ENCODE measurements around the gene ARHGAP15.

The ARHGAP15 gene

DNA sequence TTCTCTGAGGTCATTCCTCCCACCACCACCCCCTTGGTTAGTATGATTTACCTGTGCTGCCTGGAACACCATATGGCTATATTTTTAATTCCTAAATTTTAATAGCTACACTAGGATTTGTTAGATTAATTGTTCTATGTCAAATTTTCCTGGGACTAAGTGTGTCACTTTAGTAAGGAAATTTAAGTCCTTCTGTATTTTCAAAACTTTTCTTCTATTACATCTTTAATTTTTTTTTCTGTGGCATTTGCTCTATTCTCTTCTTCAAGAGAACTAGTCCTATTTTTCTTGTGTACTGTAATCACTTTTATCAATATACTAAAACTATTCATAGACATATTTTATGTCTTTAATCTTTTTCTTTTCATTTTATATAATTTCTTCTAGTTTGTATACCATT is 456.9 kb downstream of the ARHGAP15 start:
- no peak for DNase-seq (ENCODE audit: extremely low spot score)
- TF ChIP-seq TARDBP (IDR thresholded peaks at IDR 0.05), result no peak
- ChIA-PET CTCF (no interaction called here), POLR2A (no interaction called here)

DNA sequence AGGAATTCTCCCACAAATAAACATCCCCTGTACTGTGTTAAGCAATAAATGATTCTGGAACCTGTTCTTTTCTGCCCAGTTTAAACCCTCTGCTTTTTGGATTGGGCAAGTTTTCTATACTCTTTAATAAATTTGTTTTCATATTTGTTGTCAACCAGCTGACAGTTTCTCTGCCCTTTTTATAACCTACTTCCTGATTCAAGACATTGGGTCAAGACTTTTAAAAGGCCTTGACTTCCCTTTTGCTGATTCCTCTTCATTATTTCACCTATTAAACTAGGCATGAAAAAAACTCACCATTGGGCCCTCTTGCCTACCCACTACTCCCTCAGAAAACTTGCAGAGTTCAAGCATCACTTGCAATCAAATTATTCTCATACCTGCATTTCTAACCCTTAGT is 459.5 kb downstream of the ARHGAP15 start:
- TF ChIP-seq FOXM1 (IDR thresholded peaks at IDR 0.05; ENCODE audit: borderline replicate concordance) (no peak), FOXA1 (IDR thresholded peaks at IDR 0.05) (no peak)
- CTCF ChIA-PET, result no interaction called here
- POLR2A ChIA-PET, result no interaction called here
- no peak for DNase-seq (ENCODE audit: extremely low spot score)

DNA sequence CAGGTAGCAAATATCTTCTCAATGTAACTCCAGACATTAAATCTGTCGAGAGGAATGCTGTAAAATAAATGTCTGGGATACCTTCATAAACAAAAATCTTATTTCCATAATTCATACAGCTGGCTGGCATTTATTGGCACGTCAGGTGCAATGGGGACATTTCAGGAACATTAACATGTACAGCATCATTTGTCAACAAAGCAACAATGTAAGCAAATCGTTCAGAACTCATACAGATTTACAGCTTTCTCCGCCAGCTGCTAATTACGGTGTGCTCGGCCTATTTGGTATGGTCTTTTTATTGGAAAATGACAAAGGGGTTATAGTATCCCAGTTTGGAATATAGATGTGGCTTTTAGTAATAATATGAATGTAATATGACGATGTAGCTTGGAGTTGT is 464.9 kb downstream of the ARHGAP15 start:
- TF ChIP-seq, protein P1, sequence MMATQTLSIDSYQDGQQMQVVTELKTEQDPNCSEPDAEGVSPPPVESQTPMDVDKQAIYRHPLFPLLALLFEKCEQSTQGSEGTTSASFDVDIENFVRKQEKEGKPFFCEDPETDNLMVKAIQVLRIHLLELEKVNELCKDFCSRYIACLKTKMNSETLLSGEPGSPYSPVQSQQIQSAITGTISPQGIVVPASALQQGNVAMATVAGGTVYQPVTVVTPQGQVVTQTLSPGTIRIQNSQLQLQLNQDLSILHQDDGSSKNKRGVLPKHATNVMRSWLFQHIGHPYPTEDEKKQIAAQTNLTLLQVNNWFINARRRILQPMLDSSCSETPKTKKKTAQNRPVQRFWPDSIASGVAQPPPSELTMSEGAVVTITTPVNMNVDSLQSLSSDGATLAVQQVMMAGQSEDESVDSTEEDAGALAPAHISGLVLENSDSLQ (IDR thresholded peaks at IDR 0.05), result peak; percentile 42; the same call in 1 of the 2 replicates
- TF ChIP-seq SP1 (IDR thresholded peaks at IDR 0.05) (no peak), ELF4 (IDR thresholded peaks at IDR 0.05) (no peak), L3MBTL2 (conservative IDR thresholded peaks at IDR 0.05) (no peak), ARNT (IDR thresholded peaks at IDR 0.05) (no peak)
- DNase-seq (ENCODE audit: extremely low spot score), result no peak
- POLR2A ChIA-PET, result no interaction called here
- CTCF ChIA-PET, result no interaction called here

DNA sequence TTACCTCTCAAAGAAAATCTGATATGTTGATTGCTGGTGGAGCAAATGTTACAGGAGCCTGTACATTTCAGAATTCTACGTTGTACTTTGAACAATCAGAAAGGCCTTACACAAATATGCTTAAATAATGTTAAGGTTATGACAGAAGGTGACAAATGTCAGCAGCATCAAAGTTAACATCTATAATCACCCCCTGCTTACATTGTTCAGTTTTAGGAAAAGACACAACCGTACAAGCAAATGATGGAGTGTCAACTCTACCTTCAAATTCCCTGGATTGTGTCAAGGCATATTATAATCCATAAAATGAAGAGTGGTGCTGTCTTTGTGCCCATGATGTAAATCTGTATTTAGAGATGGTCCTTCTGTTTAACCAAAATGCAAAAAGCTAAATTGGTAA is 465.5 kb downstream of the ARHGAP15 start:
- CTCF ChIA-PET, result no interaction called here
- DNase-seq (ENCODE audit: extremely low spot score), result no peak
- TF ChIP-seq LEF1 (IDR thresholded peaks at IDR 0.05; ENCODE audit: borderline replicate concordance), result no peak
- POLR2A ChIA-PET, result no interaction called here

DNA sequence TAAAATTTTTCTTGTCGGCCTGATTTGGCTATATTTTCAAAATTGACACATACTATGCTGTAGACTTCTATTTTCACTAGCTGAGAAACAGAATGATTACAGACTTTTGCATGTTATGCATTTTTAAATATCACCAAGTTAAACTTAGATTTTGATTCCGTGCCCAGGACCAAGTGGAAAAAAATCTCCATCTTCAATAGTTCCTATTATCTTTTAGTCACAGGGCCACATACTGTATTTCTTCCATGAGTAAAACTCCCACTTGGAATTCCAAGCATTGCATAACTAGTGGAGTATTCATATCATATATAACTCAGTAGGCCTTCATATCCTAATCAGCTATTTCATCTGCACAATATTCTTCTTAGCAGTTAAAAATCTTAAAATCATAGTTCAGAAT is 470.9 kb downstream of the ARHGAP15 start:
- ChIA-PET POLR2A (no interaction called here), CTCF (no interaction called here)
- no peak for DNase-seq (ENCODE audit: extremely low spot score)
- TF ChIP-seq LEF1 (IDR thresholded peaks at IDR 0.05; ENCODE audit: borderline replicate concordance), result no peak
- TF ChIP-seq NFRKB (IDR thresholded peaks at IDR 0.05), result no peak
- TF ChIP-seq BHLHE40 (IDR thresholded peaks at IDR 0.05; ENCODE audit: borderline replicate concordance), result no peak
- TF ChIP-seq FOXK2 (IDR thresholded peaks at IDR 0.05), result no peak
- TF ChIP-seq, protein P1 (IDR thresholded peaks at IDR 0.05), result no peak
- no peak for TF ChIP-seq ELF4 (IDR thresholded peaks at IDR 0.05)
- no peak for TF ChIP-seq TARDBP (IDR thresholded peaks at IDR 0.05)
- no peak for TF ChIP-seq SP1 (IDR thresholded peaks at IDR 0.05)
- no peak for TF ChIP-seq FOXA1 (IDR thresholded peaks at IDR 0.05)
- no peak for TF ChIP-seq ARNT (IDR thresholded peaks at IDR 0.05)
- TF ChIP-seq L3MBTL2 (conservative IDR thresholded peaks at IDR 0.05), result no peak
- no peak for TF ChIP-seq SUZ12 (IDR thresholded peaks at IDR 0.05)
- TF ChIP-seq ZNF384 (IDR thresholded peaks at IDR 0.05), result no peak
- no peak for TF ChIP-seq HDGF (IDR thresholded peaks at IDR 0.05; ENCODE audit: borderline replicate concordance)
- TF ChIP-seq CTBP1 (IDR thresholded peaks at IDR 0.05; ENCODE audit: borderline replicate concordance), result no peak

DNA sequence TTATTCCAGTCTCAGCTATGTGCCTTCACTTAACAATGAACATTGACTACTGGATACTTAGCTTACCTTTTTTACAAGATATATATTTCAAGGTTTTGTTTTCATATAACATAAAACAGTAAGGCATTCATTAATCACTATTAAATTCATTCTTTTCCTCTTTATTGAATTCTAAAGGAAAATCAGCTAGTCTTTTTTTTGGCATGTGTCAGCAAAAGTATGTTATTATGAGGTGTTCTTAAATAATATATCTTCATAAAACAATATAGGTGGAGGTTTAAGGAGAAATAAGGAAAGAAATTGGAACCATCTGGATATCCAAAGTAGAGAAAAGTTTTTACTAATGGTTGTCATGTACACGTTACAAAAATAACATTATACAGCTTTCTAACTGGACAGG is 472.6 kb downstream of the ARHGAP15 start:
- POLR2A ChIA-PET, result no interaction called here
- CTCF ChIA-PET, result no interaction called here
- no peak for TF ChIP-seq BHLHE40 (IDR thresholded peaks at IDR 0.05; ENCODE audit: borderline replicate concordance)
- no peak for TF ChIP-seq ARNT (IDR thresholded peaks at IDR 0.05)
- TF ChIP-seq ELF4 (IDR thresholded peaks at IDR 0.05), result no peak
- TF ChIP-seq HDGF (IDR thresholded peaks at IDR 0.05; ENCODE audit: borderline replicate concordance), result no peak
- TF ChIP-seq LEF1 (IDR thresholded peaks at IDR 0.05; ENCODE audit: borderline replicate concordance), result no peak
- TF ChIP-seq FOXM1 (IDR thresholded peaks at IDR 0.05; ENCODE audit: borderline replicate concordance), result no peak
- TF ChIP-seq SUZ12 (IDR thresholded peaks at IDR 0.05), result no peak
- TF ChIP-seq NFRKB (IDR thresholded peaks at IDR 0.05), result no peak
- no peak for TF ChIP-seq SP1 (IDR thresholded peaks at IDR 0.05)
- no peak for TF ChIP-seq TARDBP (IDR thresholded peaks at IDR 0.05)

DNA sequence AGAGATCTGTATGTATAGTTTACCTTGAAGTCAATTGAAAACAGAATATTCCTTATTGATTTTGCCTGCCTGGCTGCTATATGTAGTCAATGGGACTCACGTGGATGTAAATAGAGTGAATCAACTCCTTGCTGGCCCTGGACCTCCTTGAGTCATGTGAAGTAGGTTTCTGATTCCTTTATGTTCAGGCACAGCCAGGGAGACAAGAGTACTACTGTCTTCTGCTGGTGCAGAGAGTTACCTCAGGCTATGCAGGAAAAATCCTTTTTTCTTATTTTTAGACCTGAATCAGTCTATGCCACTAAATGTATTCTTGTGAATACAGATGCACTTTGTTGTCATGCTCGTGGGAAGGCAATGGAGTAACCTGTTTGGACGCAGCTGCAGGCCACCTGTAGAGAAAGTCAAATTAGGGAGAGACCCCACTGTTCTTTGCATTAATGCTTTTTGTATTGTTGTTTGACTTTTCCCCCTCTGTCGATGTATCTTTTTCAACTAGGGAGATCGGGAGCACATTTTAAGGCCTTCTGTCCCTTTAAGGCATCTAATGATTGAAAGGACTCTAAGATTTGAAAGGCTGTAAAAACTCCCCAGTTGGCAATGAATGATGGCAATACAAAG is 473.9 kb downstream of the ARHGAP15 start:
- ChIA-PET POLR2A (no interaction called here), CTCF (no interaction called here)
- TF ChIP-seq, protein P1 (IDR thresholded peaks at IDR 0.05), result 0 out of 2 replicates have a peak, but pooled peaks have one; percentile 23
- TF ChIP-seq FOXA1 (IDR thresholded peaks at IDR 0.05), result no peak
- no peak for DNase-seq (ENCODE audit: extremely low spot score)

More for the DNA sequence above, 472.6 kb downstream of the ARHGAP15 start:
- no peak for DNase-seq (ENCODE audit: extremely low spot score)

DNA sequence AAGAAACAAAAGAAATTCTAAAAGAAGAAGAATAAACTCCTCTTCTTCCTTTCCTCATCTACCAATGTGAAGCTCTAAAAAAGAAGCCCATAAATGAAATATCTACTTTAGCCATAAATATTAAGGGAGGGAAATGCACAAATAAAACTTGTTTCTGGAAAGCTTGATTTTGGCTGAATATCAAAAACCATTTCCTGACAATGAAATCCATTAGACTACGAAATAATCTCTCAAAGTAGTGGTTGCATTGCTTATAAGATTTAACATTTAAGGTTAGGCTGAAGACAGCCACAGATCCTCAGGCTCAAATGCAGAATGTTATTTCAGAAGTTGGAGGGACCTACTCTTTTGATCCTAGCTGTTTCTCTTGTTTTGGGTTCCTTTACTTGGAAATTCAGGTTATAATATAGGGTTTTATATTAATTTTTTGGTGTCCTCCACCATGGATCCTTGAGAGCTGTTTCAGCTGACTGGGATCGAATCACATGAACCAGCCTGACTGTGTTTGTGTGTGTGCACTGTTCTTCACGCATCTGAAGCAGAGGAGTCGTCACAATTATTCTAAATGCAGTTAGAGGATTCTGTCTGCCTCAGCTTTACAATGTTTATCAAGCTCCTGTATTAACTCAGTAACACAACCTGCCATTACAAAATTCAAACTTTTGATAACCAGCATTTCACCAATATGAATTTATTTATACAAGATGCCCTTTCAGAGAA is 474.8 kb downstream of the ARHGAP15 start:
- POLR2A ChIA-PET, result no interaction called here
- CTCF ChIA-PET, result no interaction called here
- DNase-seq (ENCODE audit: extremely low spot score), result no peak
- TF ChIP-seq SP1 (IDR thresholded peaks at IDR 0.05) (no peak), TARDBP (IDR thresholded peaks at IDR 0.05) (no peak), HDGF (IDR thresholded peaks at IDR 0.05; ENCODE audit: borderline replicate concordance) (no peak), SUZ12 (IDR thresholded peaks at IDR 0.05) (no peak), ARNT (IDR thresholded peaks at IDR 0.05) (no peak)

All from HEK293T (cell line).